HAP-1 (cell line): ENCODE data around the gene FAM227A.

Source experiments
- DNase-seq, 2 experiments: peaks; one replicate each; pipeline ENCODE4 v3.0.0-alpha.2; 2016 to 2020; ENCODE audit warnings: low spot score in 2 of 2
- H3K27me3 ChIP-seq: fragments of 250-450 bp; sonication (Bioruptor Pico); 2 replicates; pipeline ENCODE4 v1.5.1; 2020; ENCODE audit warnings: low read depth, mild to moderate bottlenecking, moderate library complexity
- H3K36me3 ChIP-seq: fragments of 250-450 bp; sonication (Bioruptor Pico); replicated peaks from 2 replicates; pipeline ENCODE4 v1.5.1; 2020; ENCODE audit warnings: mild to moderate bottlenecking
- H3K4me1 ChIP-seq: fragments of 250-450 bp; sonication (Bioruptor Pico); 2 replicates; pipeline ENCODE4 v1.5.1; 2020; ENCODE audit warnings: mild to moderate bottlenecking
- H3K4me3 ChIP-seq: fragments of 250-450 bp; sonication (Bioruptor Pico); 2 replicates; pipeline ENCODE4 v1.5.1; 2020; ENCODE audit warnings: mild to moderate bottlenecking, moderate library complexity
- H3K9me3 ChIP-seq: fragments of 250-450 bp; sonication (Bioruptor Pico); 2 replicates; pipeline ENCODE4 v1.5.1; 2020; ENCODE audit warnings: mild to moderate bottlenecking, moderate library complexity
- in situ Hi-C: fragments of 300-500 bp; cut with MboI; formaldehyde crosslinking; loops from 3 replicates; pipeline ENCODE4 v1.14.3; 2020; ENCODE audit warnings: low sequenced_read_pairs, inconsistent platforms, mixed read lengths

Gene FAM227A

GRCh38 chr22:38569181-38569971 lies 86.8 kb downstream of the FAM227A start:
- peaks cover 27% of the 10 kb centered on the region for H3K4me1 ChIP-seq
- peak in 1 of 2 experiments; percentile 9 for DNase-seq
- H3K36me3 ChIP-seq: no peaks in the 10 kb centered on the region
- H3K4me3 ChIP-seq: peak overlapping the region; percentile 30
- in situ Hi-C loops: no loop called here
- H3K9me3 ChIP-seq: no peaks in the 10 kb centered on the region
- no peaks in the 10 kb centered on the region for H3K27me3 ChIP-seq

GRCh38 chr22:38567531-38568285 lies 88.5 kb downstream of the FAM227A start:
- DNase-seq: no peak
- Histone ChIP-seq H3K4me1 (peaks cover 27% of the 10 kb centered on the region), H3K9me3 (no peaks in the 10 kb centered on the region), H3K36me3 (no peaks in the 10 kb centered on the region), H3K27me3 (no peaks in the 10 kb centered on the region), H3K4me3 (no peak overlapping the region)
- in situ Hi-C loops: no loop called here

GRCh38 chr22:38566726-38567504 lies 89.3 kb downstream of the FAM227A start:
- in situ Hi-C loops: no loop called here
- peak; percentile 34 to 47 for DNase-seq
- no peaks in the 10 kb centered on the region for H3K9me3 ChIP-seq
- H3K4me1 ChIP-seq: peaks cover 27% of the 10 kb centered on the region
- H3K36me3 ChIP-seq: no peaks in the 10 kb centered on the region
- H3K4me3 ChIP-seq: no peak overlapping the region
- no peaks in the 10 kb centered on the region for H3K27me3 ChIP-seq

GRCh38 chr22:38565441-38565840 lies 90.8 kb downstream of the FAM227A start:
- H3K27me3 ChIP-seq: no peaks in the 10 kb centered on the region
- H3K4me3 ChIP-seq: no peak overlapping the region
- peaks cover 18% of the 10 kb centered on the region for H3K4me1 ChIP-seq
- DNase-seq: no peak
- in situ Hi-C loops: no loop called here
- no peaks in the 10 kb centered on the region for H3K36me3 ChIP-seq
- H3K9me3 ChIP-seq: no peaks in the 10 kb centered on the region

- H3K27me3 ChIP-seq: no peaks in the 10 kb centered on the region
- no peak overlapping the region for H3K4me3 ChIP-seq
- H3K9me3 ChIP-seq: no peaks in the 10 kb centered on the region
- in situ Hi-C loops: loop anchor here (5.0 kb wide), 1 partner anchor 37 kb away; no protein-coding TSS in a partner anchor
- no peak for DNase-seq
- peaks cover 16% of the 10 kb centered on the region for H3K4me1 ChIP-seq
- H3K36me3 ChIP-seq: no peaks in the 10 kb centered on the region
Measured at GRCh38 chr22:38564669-38565068, 91.5 kb downstream of the FAM227A start.

GRCh38 chr22:38554281-38554680 lies 101.9 kb downstream of the FAM227A start:
- no peak for DNase-seq
- no peak overlapping the region for H3K4me3 ChIP-seq
- in situ Hi-C loops: no loop called here
- no peaks in the 10 kb centered on the region for H3K36me3 ChIP-seq
- 0 out of 2 replicates have a peak, but pooled peaks cover 2% of the 10 kb centered on the region for H3K4me1 ChIP-seq
- no peaks in the 10 kb centered on the region for H3K27me3 ChIP-seq
- no peaks in the 10 kb centered on the region for H3K9me3 ChIP-seq

- Histone ChIP-seq H3K36me3 (no peaks in the 10 kb centered on the region), H3K4me1 (no peaks in the 10 kb centered on the region), H3K4me3 (no peak overlapping the region), H3K27me3 (no peaks in the 10 kb centered on the region), H3K9me3 (no peaks in the 10 kb centered on the region)
- DNase-seq: no peak
- in situ Hi-C loops: no loop called here
Measured at GRCh38 chr22:38549101-38549894, 106.9 kb downstream of the FAM227A start.

- no peaks in the 10 kb centered on the region for H3K36me3 ChIP-seq
- H3K4me3 ChIP-seq: no peak overlapping the region
- H3K9me3 ChIP-seq: no peaks in the 10 kb centered on the region
- no peaks in the 10 kb centered on the region for H3K27me3 ChIP-seq
- in situ Hi-C loops: no loop called here
- no peak for DNase-seq
- H3K4me1 ChIP-seq: peaks cover 5% of the 10 kb centered on the region; the same call in 1 of the 2 replicates
Measured at GRCh38 chr22:38540701-38541100, 115.5 kb downstream of the FAM227A start.

- H3K4me3 ChIP-seq: no peak overlapping the region
- H3K36me3 ChIP-seq: no peaks in the 10 kb centered on the region
- peaks cover 12% of the 10 kb centered on the region for H3K4me1 ChIP-seq
- no peaks in the 10 kb centered on the region for H3K9me3 ChIP-seq
- DNase-seq: peak; percentile 29 to 31
- in situ Hi-C loops: no loop called here
- H3K27me3 ChIP-seq: no peaks in the 10 kb centered on the region
Measured at GRCh38 chr22:38531251-38531938, 124.8 kb downstream of the FAM227A start.
